K562 (cell line): ENCODE measurements around the gene SENP1. TPM values are rescaled to one million over a fixed set of nuclear protein-coding genes. Genes with fewer than 3 reads are reported as not detected.

Experiments
- ATAC-seq: fragments of 200-7000 bp; cut with Tn5 transposase; 3 replicates; pipeline ENCODE4 v1.9.1; 2020; ENCODE audit warnings: moderate library complexity
- BruUV-seq: library from RNA; stranded (reverse); fragments of 400-500 nt; replicated peaks from 2 replicates; lab custom pipeline; 2021; lab: Mats Ljungman, UMichigan
- CTCF ChIA-PET: fragments of 300-600 bp; formaldehyde crosslinking; extraction: SDS; loops from one replicate; lab custom pipeline; 2021; ENCODE audit warnings: low intra/inter-chr PET ratio; lab: Yijun Ruan, JAX
- POLR2A ChIA-PET: fragments of 300-600, 350-650 bp; sonication (Branson Sonifier 250); formaldehyde crosslinking; extraction: SDS; loops from one replicate; lab custom pipeline; 2021; ENCODE audit warnings: antibody characterized with exemption, inconsistent platforms; lab: Yijun Ruan, JAX
- DNase-seq, 4 experiments: peaks; one replicate each; pipeline versions ENCODE4 v3.0.0 to v3.0.0-alpha.2; 2011 to 2018; ENCODE audit warnings: low spot score in 3 of 4, mixed read lengths in 3 of 4; ENCODE audit errors: extremely low read depth in 1 of 4
- FAIRE-seq: peaks from 2 replicates; lab custom pipeline; 2011; peaks lifted over from hg19 to GRCh38; lab: Jason Lieb, UNC
- H2AFZ ChIP-seq: 2 replicates; pipeline ENCODE4 v1.6.0; 2011; ENCODE audit warnings: low read depth, low read length, control low read depth, inconsistent platforms
- H3K27ac ChIP-seq: fragments of 200-600 bp; 3 replicates; pipeline ENCODE4 v1.8.0; 2011; ENCODE audit warnings: low read depth, mild to moderate bottlenecking, control low read depth, inconsistent platforms, low read length, moderate library complexity, mixed read lengths; ENCODE audit errors: extremely low read depth
- H3K27me3 ChIP-seq, 2 experiments: fragments of 300-600 bp in 1 of 2; 2 replicates in 1 of 2; 3 replicates in 1 of 2; pipeline versions ENCODE4 v1.6.0 to v1.8.0; 2011; ENCODE audit warnings: inconsistent platforms in 2 of 2, low read length in 2 of 2, mild to moderate bottlenecking in 1 of 2, mixed read lengths in 1 of 2, moderate library complexity in 1 of 2; ENCODE audit not compliant: control insufficient read depth in 2 of 2, insufficient read depth in 2 of 2
- H3K36me3 ChIP-seq: fragments of 300-600 bp; 3 replicates; pipeline ENCODE4 v1.8.0; 2011; ENCODE audit warnings: mild to moderate bottlenecking, low read length, inconsistent platforms; ENCODE audit not compliant: control insufficient read depth, insufficient read depth
- H3K4me1 ChIP-seq, 2 experiments: fragments of 200-600 bp in 1 of 2; replicated peaks in 1 of 2; 2 replicates in 1 of 2; 3 replicates in 1 of 2; pipeline versions ENCODE4 v1.5.1 to v1.8.0; 2011; ENCODE audit warnings: inconsistent platforms in 2 of 2, low read length in 2 of 2, mild to moderate bottlenecking in 1 of 2, mixed read lengths in 1 of 2, moderate library complexity in 1 of 2; ENCODE audit not compliant: control insufficient read depth in 2 of 2, insufficient read depth in 2 of 2
- H3K4me2 ChIP-seq: 2 replicates; pipeline ENCODE4 v1.6.1; 2011; ENCODE audit warnings: low read length, control low read depth, inconsistent platforms, mixed read lengths; ENCODE audit not compliant: insufficient read depth
- H3K4me3 ChIP-seq: fragments of 200-600 bp; sonication (generic), shearing (Covaris generic); 2 replicates; pipeline ENCODE4 v1.5.1; 2016; ENCODE audit warnings: control low read depth, inconsistent platforms
- H3K79me2 ChIP-seq: fragments of 200-600 bp; 3 replicates; pipeline ENCODE4 v1.8.0; 2011; ENCODE audit warnings: low read length, inconsistent platforms; ENCODE audit not compliant: control insufficient read depth, insufficient read depth
- H3K9ac ChIP-seq, 2 experiments: 2 replicates each; pipeline versions ENCODE4 v1.6.0 to v1.6.1; 2011; ENCODE audit warnings: low read depth in 2 of 2, low read length in 2 of 2, control low read depth in 1 of 2, inconsistent platforms in 1 of 2, mild to moderate bottlenecking in 1 of 2, mixed read lengths in 1 of 2; ENCODE audit not compliant: insufficient read depth in 1 of 2
- H3K9me1 ChIP-seq: one replicate; pipeline ENCODE4 v1.6.0; 2011; ENCODE audit warnings: inconsistent platforms, mild to moderate bottlenecking, low read length, moderate library complexity; ENCODE audit not compliant: control insufficient read depth, insufficient read depth
- H3K9me3 ChIP-seq: replicated peaks from 2 replicates; pipeline ENCODE4 v1.5.1; 2011; ENCODE audit warnings: low read depth, low read length, inconsistent platforms; ENCODE audit not compliant: control insufficient read depth, insufficient read depth
- H4K20me1 ChIP-seq: replicated peaks from 2 replicates; pipeline ENCODE4 v1.6.1; 2011; ENCODE audit warnings: low read length, inconsistent platforms, mixed read lengths; ENCODE audit not compliant: control insufficient read depth, insufficient read depth
- C11orf30 ChIP-seq: fragments of 450-650 bp; IDR thresholded peaks from 2 replicates; pipeline ENCODE4 v1.6.1; 2016; ENCODE audit warnings: low read depth, mild to moderate bottlenecking
- EWSR1 ChIP-seq: fragments of 450-650 bp; IDR thresholded peaks from 2 replicates; pipeline ENCODE4 v1.6.1; 2018; ENCODE audit warnings: borderline replicate concordance, mild to moderate bottlenecking, low read depth, moderate library complexity; ENCODE audit not compliant: partially characterized antibody
- GTF2B ChIP-seq: IDR thresholded peaks from 2 replicates; pipeline ENCODE4 v1.6.1; 2011; ENCODE audit not compliant: insufficient read length; ENCODE audit errors: extremely low read depth
- MCM5 ChIP-seq: fragments of 450-650 bp; IDR thresholded peaks from 2 replicates; pipeline ENCODE4 v1.6.1; 2016; ENCODE audit warnings: low read depth
- NR3C1 ChIP-seq: sonication (generic); formaldehyde crosslinking; IDR thresholded peaks from 2 replicates; pipeline ENCODE4 v1.8.1; 2022; ENCODE audit warnings: missing genetic modification reagents
- SRF ChIP-seq, 2 experiments: fragments of 250-450, 450-650 bp in 1 of 2; sonication (Bioruptor Pico) in 1 of 2; sonication (generic) in 1 of 2; formaldehyde crosslinking; IDR thresholded peaks; 2 replicates each; pipeline versions ENCODE4 v1.5.0 to v1.5.1; 2020 to 2022; ENCODE audit warnings: mild to moderate bottlenecking in 1 of 2, missing genetic modification reagents in 1 of 2
- ZNF57 ChIP-seq: fragments of 450-650 bp; formaldehyde crosslinking; IDR thresholded peaks from 2 replicates; pipeline ENCODE4 v1.4.0; 2020; ENCODE audit warnings: mild to moderate bottlenecking, moderate library complexity
- WGBS: fragments of 100-300 bp; shearing (Covaris generic); methylation state at CpG from one replicate; pipeline ENCODE4 v1.1.6; 2016; ENCODE audit warnings: low coverage, mixed read lengths; ENCODE audit not compliant: insufficient coverage; ENCODE audit errors: missing lambda C conversion rate; 5-methylcytosine and 5-hydroxymethylcytosine counted together
- in situ Hi-C: fragments of 300-500 bp; cut with MboI; formaldehyde crosslinking; loops from 4 replicates; pipeline ENCODE4 v1.15.0; 2018; ENCODE audit warnings: inconsistent platforms, mixed read lengths
- intact Hi-C: fragments of 100-400 bp; cut with micrococcal nuclease; formaldehyde crosslinking; loops from 2 replicates; pipeline ENCODE4 v1.14.2; 2022
- polyA plus RNA-seq, 8 experiments: library from polyadenylated mRNA; depleted of rRNA in 4 of 8; stranded (reverse) in 5 of 8; unstranded in 3 of 8; fragments of >200 nt; fragmentation: Nextera tagmentation in 2 of 8; fragmentation: Illumina TruSeq in 1 of 8; extraction: Ambion mirVana in 2 of 8; extraction: Trizol in 1 of 8; gene quantifications; 2 replicates each; pipeline versions ENCODE4 v1.2.1 to v1.2.3, GENCODE V29; 2011 to 2014; ENCODE audit warnings: inconsistent platforms in 1 of 8, missing spikeins in 1 of 8
- total RNA-seq, 7 experiments: library from RNA; depleted of rRNA in 6 of 7; stranded (reverse); fragments of >200 nt in 6 of 7; fragmentation: Illumina TruSeq in 2 of 7; extraction: Trizol in 2 of 7; gene quantifications; 2 replicates each; pipeline versions ENCODE4 v1.2.1 to v1.2.3, GENCODE V29; 2011 to 2021; ENCODE audit warnings: low replicate concordance in 1 of 7
- TF ChIP-seq, protein P1 (sequence below): fragments of 150-350 bp; IDR thresholded peaks from 2 replicates; pipeline ENCODE4 v1.6.1; 2014; ENCODE audit warnings: low read depth, mild to moderate bottlenecking, low read length, borderline replicate concordance

Gene SENP1
- total and polyA plus RNA-seq, 9 of the 15 experiments (the other 6 are each of a cell fraction or from before 2014, with no cell fraction given) = 15.5 to 59.0 (median 36.3) TPM

DNA sequence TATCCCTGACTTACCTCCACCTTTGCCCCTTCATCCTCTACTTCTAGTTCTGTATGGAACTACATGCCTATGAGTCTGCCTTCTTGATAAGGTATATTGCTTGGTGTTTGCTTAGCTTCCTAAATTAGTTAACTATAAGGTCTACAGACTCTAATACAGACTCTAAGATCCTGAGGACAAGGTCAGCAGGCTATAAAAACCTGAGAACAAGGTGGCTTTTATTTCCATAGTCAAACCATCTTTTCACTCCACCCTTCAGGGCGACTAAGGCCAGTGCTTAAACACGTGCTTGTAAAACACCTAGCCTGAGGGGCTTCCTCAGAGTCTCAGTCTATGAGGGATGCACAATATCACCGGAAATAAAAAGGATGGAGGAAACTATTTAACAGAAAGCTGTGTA lies 65.5 kb downstream of the SENP1 start:
- Histone ChIP-seq H3K4me3 (no peak overlapping the region), H3K79me2 (no peaks in the 10 kb centered on the region), H3K27me3 (no peaks in the 10 kb centered on the region), H4K20me1 (no peaks in the 10 kb centered on the region), H3K4me2 (no peak overlapping the region), H3K9me1 (no peaks in the 10 kb centered on the region), H3K9ac (no peak overlapping the region), H3K4me1 (peaks cover 0 to 14% of the 10 kb centered on the region in 2 experiments; a peak in 4 of 5 replicates), H3K36me3 (peaks cover 28% of the 10 kb centered on the region; the same call in 2 of the 3 replicates), H3K27ac (no peak overlapping the region), H2AFZ (no peak overlapping the region), H3K9me3 (no peaks in the 10 kb centered on the region)
- in situ Hi-C loops = no loop called here
- TF ChIP-seq MCM5 (no peak), EWSR1 (no peak), SRF (CRISPR knock-in tag; IDR thresholded peaks at IDR 0.05) (no peak), C11orf30 (no peak), GTF2B (no peak), NR3C1 (CRISPR knock-in tag) (no peak), ZNF57 (no peak)
- TF ChIP-seq, protein P1, sequence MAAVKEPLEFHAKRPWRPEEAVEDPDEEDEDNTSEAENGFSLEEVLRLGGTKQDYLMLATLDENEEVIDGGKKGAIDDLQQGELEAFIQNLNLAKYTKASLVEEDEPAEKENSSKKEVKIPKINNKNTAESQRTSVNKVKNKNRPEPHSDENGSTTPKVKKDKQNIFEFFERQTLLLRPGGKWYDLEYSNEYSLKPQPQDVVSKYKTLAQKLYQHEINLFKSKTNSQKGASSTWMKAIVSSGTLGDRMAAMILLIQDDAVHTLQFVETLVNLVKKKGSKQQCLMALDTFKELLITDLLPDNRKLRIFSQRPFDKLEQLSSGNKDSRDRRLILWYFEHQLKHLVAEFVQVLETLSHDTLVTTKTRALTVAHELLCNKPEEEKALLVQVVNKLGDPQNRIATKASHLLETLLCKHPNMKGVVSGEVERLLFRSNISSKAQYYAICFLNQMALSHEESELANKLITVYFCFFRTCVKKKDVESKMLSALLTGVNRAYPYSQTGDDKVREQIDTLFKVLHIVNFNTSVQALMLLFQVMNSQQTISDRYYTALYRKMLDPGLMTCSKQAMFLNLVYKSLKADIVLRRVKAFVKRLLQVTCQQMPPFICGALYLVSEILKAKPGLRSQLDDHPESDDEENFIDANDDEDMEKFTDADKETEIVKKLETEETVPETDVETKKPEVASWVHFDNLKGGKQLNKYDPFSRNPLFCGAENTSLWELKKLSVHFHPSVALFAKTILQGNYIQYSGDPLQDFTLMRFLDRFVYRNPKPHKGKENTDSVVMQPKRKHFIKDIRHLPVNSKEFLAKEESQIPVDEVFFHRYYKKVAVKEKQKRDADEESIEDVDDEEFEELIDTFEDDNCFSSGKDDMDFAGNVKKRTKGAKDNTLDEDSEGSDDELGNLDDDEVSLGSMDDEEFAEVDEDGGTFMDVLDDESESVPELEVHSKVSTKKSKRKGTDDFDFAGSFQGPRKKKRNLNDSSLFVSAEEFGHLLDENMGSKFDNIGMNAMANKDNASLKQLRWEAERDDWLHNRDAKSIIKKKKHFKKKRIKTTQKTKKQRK = no peak
- 42% methylated on average over 3 of the region's 3 CpGs for WGBS
- ATAC-seq (no peak), FAIRE-seq (no peak), DNase-seq (no peak)
- ChIA-PET POLR2A (no interaction called here), CTCF (no interaction called here)
- no TSS peak for BruUV-seq
- intact Hi-C loops = no loop called here
